Activated CD4-positive, alpha-beta T cell treated with anti-CD3 and anti-CD28 coated beads, Interleukin-2, amount 10 ng/mL, durations not matched to agents 24 days and 14 days (primary cell): Measurements from ENCODE around the gene ANKRD33B. TPM values are rescaled to one million over a fixed set of nuclear protein-coding genes. Genes with fewer than 3 reads are reported as not detected.

Source experiments
- DNase-seq: peaks from one replicate; pipeline ENCODE4 v3.0.0; 2022
- H3K27ac Mint-ChIP-seq: one replicate; pipeline ENCODE4 v1.8.0; 2022; ENCODE audit warnings: mild to moderate bottlenecking, mixed read lengths
- H3K27me3 Mint-ChIP-seq: one replicate; pipeline ENCODE4 v1.8.0; 2022; ENCODE audit warnings: mixed read lengths
- H3K36me3 Mint-ChIP-seq: one replicate; pipeline ENCODE4 v1.8.0; 2022; ENCODE audit warnings: low read depth, mild to moderate bottlenecking, mixed read lengths
- H3K4me1 Mint-ChIP-seq: one replicate; pipeline ENCODE4 v1.8.0; 2021; ENCODE audit warnings: mixed read lengths
- H3K4me3 Mint-ChIP-seq: one replicate; pipeline ENCODE4 v1.8.0; 2022; ENCODE audit warnings: mild to moderate bottlenecking, moderate library complexity, mixed read lengths
- H3K9me3 Mint-ChIP-seq: one replicate; pipeline ENCODE4 v1.8.0; 2021; ENCODE audit warnings: mixed read lengths
- intact Hi-C: fragments of 100-400 bp; cut with micrococcal nuclease; formaldehyde crosslinking; loops from one replicate; pipeline ENCODE4 v1.15.1; 2023
- total RNA-seq: library from RNA; stranded (reverse); gene quantifications from 2 replicates; pipeline ENCODE4 v1.2.3, GENCODE V29; 2022

Gene ANKRD33B
- total RNA-seq, 1 donor from 2014 or later: 21.7 TPM

DNA sequence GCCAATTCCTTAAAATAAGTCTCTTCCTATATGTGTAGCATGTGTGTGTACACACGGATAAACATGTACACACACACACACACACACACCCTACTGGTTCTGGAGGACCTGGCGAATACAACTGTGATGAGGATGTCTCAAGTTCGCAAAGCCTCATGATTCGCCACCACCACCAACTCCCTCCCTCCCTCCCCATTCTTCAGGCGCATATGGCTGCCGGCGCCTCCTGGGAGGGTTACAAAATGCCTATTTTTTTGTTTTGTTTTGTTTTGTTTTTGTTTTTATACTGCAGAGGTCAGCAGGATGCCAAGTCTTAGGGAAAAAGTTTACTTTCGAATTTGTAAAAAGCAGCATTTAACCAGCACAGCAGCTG is 109.1 kb downstream of the ANKRD33B start:
- H3K4me1 Mint-ChIP-seq: no peaks in the 10 kb centered on the region
- no peak overlapping the region for H3K4me3 Mint-ChIP-seq
- intact Hi-C loops: no loop called here

DNA sequence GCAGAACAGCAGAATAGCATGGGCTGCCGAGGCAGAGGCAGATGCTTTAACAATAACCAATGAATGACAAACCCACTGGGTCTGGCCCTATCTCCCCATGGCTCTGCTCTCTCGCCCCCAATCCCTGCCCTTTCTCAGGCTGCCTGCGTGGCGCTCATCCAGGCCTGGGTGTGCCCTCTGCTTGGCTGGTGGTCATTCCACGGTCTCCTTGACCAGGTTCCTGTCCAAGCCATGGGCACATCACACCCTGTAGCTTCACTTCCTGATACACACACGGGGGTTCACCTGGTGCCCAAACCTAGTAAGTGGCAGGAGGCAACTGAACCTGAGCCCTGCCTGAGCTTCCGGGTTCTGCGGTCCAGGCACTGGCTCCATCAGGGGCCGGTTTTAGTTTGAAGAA is 109.5 kb downstream of the ANKRD33B start:
- Mint-ChIP-seq H3K4me3 (no peak overlapping the region), H3K9me3 (peaks cover 8% of the 10 kb centered on the region), H3K27me3 (no peaks in the 10 kb centered on the region), H3K36me3 (peaks cover 14% of the 10 kb centered on the region), H3K27ac (no peak overlapping the region), H3K4me1 (no peaks in the 10 kb centered on the region)
- intact Hi-C loops: no loop called here
- no peak for DNase-seq

More for the DNA sequence above, 109.1 kb downstream of the ANKRD33B start:
- Mint-ChIP-seq H3K27me3 (no peaks in the 10 kb centered on the region), H3K36me3 (peaks cover 14% of the 10 kb centered on the region), H3K9me3 (peaks cover 8% of the 10 kb centered on the region), H3K27ac (no peak overlapping the region)
- no peak for DNase-seq

DNA sequence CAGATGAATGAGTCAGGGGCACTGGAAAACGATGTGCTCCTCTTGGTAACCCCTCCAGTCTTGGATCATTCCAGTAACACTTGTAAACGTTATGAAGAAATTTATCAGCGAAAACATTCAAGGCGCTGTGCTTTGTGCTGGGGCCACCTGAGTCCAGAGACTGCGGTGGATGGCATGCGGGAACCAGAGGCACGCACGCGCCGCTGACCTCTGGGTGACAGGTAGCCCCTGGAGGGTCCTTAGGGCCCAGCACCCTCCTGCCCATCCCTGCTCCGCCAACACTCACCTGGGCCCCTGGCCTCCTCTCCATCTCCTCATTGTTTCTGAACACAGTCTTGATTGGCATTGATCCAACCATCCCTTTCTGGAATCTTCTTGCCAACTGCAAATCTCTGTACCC is 110.2 kb downstream of the ANKRD33B start:
- intact Hi-C loops: no loop called here
- Mint-ChIP-seq H3K9me3 (peaks cover 8% of the 10 kb centered on the region), H3K36me3 (peaks cover 14% of the 10 kb centered on the region), H3K4me3 (no peak overlapping the region), H3K4me1 (no peaks in the 10 kb centered on the region), H3K27me3 (no peaks in the 10 kb centered on the region), H3K27ac (no peak overlapping the region)
- DNase-seq: no peak

DNA sequence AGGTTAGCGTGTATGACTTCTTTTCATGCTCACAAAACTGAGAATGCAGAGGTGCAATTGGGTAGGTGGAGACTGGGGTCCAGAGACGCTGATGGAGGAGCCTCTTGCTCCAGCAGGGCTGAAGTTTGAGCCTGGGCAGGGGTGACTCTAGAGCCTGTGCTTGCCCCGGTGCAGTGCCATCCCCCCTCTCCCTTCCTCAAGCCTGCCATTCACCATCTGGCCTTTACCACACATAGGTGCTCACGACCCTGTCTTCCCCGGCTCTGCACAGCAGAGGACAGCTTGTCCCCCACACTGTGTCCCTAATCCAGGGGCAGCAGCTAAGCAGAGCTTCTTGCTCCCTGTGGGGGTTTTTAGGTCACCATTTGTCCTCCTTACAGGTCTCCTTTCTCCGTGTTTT is 110.7 kb downstream of the ANKRD33B start:
- peaks cover 8% of the 10 kb centered on the region for H3K9me3 Mint-ChIP-seq
- no peaks in the 10 kb centered on the region for H3K27me3 Mint-ChIP-seq
- no peak overlapping the region for H3K27ac Mint-ChIP-seq
- H3K36me3 Mint-ChIP-seq: peaks cover 14% of the 10 kb centered on the region
- intact Hi-C loops: no loop called here
- DNase-seq: no peak
- no peaks in the 10 kb centered on the region for H3K4me1 Mint-ChIP-seq
- no peak overlapping the region for H3K4me3 Mint-ChIP-seq

DNA sequence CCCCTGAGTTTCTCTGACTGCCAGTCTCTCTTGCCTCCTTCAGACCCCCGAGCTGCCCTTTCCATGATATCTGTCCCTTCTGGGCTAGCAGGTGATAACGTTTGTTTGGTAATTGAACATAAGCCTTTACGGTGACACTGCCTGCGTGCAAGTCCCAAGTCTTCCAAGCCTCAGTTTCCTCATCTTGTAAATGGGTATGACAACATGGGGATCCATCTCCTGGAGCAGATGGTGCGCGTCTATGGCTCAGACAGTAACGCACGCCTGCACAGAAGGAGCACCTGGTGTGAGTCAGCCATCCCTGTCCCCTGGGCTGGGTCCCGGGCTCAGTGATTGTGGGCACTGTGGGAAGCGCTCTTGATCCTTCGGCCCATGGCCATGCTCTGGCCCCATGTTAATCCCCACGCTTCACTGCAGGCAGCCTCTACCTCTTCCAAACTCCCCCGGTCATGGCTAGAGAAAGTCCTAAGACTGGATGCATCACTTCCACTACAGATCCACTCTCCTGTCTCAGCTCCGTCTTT is 111.4 kb downstream of the ANKRD33B start:
- intact Hi-C loops: no loop called here
- Mint-ChIP-seq H3K36me3 (peaks cover 17% of the 10 kb centered on the region), H3K27ac (no peak overlapping the region), H3K4me3 (no peak overlapping the region), H3K9me3 (peaks cover 8% of the 10 kb centered on the region), H3K27me3 (no peaks in the 10 kb centered on the region), H3K4me1 (no peaks in the 10 kb centered on the region)
- DNase-seq: no peak

- Mint-ChIP-seq H3K4me3 (no peak overlapping the region), H3K36me3 (peaks cover 20% of the 10 kb centered on the region), H3K9me3 (peaks cover 8% of the 10 kb centered on the region), H3K27ac (no peak overlapping the region), H3K27me3 (no peaks in the 10 kb centered on the region), H3K4me1 (no peaks in the 10 kb centered on the region)
- intact Hi-C loops: no loop called here
- no peak for DNase-seq
These were observed 112.4 kb downstream of the ANKRD33B start for GRCh38 chr5:10676224-10676623.

DNA sequence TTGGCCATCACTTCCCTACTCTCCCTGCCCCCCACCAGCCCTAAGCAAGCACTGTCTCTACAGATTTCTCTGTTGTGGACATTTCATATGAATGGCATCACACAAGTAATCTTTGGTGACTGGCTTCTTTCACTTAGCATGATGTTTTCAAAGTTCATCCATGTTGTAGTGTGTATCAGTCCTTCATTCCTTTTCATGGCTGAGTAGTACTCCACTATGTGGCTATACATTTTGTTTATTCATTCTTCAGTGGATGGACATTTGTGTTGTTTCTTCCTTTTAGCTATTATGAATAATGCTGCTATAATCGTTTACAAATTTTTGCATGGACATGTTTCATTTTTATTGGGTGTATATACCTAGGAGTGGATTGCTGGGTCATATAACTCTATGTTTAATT is 113.1 kb downstream of the ANKRD33B start:
- Mint-ChIP-seq H3K9me3 (peaks cover 8% of the 10 kb centered on the region), H3K27ac (no peak overlapping the region), H3K4me1 (no peaks in the 10 kb centered on the region), H3K4me3 (no peak overlapping the region), H3K27me3 (no peaks in the 10 kb centered on the region), H3K36me3 (peaks cover 20% of the 10 kb centered on the region)
- DNase-seq: no peak
- intact Hi-C loops: no loop called here

- DNase-seq: no peak
- intact Hi-C loops: no loop called here
- H3K4me1 Mint-ChIP-seq: no peaks in the 10 kb centered on the region
- no peak overlapping the region for H3K4me3 Mint-ChIP-seq
- no peak overlapping the region for H3K27ac Mint-ChIP-seq
- H3K9me3 Mint-ChIP-seq: peaks cover 8% of the 10 kb centered on the region
- H3K36me3 Mint-ChIP-seq: peaks cover 20% of the 10 kb centered on the region
- no peaks in the 10 kb centered on the region for H3K27me3 Mint-ChIP-seq
These were observed 113.7 kb downstream of the ANKRD33B start for GRCh38 chr5:10677533-10677932.

DNA sequence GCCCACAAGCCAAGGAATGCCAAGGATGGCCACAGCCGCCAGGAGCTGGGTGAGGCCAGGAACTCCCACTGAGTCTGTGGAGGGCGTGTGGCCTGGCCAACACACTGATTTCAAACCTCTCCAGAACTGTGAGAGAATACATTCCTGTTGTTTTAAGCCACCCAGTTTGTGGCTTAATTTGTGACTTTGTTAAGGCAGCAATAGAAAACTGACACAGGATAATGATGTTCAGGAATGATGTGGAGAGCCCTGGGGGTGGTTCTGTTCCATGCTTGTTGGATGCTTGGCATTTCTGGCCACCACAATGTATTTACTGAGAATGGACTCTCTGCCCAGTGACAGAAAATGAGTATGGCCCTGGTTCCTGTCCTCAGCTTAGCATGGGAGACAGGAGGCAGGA is 114.4 kb downstream of the ANKRD33B start:
- Mint-ChIP-seq H3K27me3 (no peaks in the 10 kb centered on the region), H3K4me3 (no peak overlapping the region), H3K36me3 (peaks cover 20% of the 10 kb centered on the region), H3K27ac (no peak overlapping the region), H3K4me1 (no peaks in the 10 kb centered on the region), H3K9me3 (peaks cover 8% of the 10 kb centered on the region)
- intact Hi-C loops: no loop called here
- DNase-seq: no peak

DNA sequence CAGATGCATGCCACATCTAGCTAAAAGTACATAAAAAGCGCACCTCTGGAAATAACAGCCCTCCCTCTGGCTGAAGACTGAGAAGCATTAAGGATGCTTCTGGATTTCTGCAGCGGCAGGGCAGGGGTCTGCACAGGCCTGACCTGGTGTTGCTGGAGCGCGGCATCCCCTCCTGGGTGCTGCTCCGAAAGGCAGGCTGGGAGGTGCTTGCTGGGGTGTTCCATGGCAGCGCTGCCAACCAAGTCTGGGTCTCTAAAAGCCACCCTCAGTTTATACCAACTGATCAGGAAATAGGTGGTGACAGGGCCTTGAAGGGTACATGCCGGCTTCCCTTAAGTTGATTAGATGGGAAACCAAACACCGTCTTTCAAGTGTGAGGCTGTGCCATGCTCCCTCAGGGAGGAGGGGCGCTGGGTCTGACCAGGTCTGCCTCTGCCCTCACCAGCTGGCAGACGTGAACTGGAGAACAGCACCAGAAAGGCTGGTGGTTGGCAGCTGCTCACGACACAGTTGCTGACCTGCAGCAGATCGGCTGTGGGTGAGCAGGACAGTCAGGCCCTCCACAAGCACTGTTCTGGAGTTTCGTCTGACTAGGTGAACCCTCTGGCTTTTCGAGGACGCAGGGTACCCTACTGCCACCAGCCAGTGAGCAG is 115.6 kb downstream of the ANKRD33B start:
- intact Hi-C loops: no loop called here
- Mint-ChIP-seq H3K36me3 (peaks cover 22% of the 10 kb centered on the region), H3K4me1 (no peaks in the 10 kb centered on the region), H3K4me3 (no peak overlapping the region), H3K9me3 (peaks cover 8% of the 10 kb centered on the region), H3K27ac (no peak overlapping the region), H3K27me3 (no peaks in the 10 kb centered on the region)
- no peak for DNase-seq

DNA sequence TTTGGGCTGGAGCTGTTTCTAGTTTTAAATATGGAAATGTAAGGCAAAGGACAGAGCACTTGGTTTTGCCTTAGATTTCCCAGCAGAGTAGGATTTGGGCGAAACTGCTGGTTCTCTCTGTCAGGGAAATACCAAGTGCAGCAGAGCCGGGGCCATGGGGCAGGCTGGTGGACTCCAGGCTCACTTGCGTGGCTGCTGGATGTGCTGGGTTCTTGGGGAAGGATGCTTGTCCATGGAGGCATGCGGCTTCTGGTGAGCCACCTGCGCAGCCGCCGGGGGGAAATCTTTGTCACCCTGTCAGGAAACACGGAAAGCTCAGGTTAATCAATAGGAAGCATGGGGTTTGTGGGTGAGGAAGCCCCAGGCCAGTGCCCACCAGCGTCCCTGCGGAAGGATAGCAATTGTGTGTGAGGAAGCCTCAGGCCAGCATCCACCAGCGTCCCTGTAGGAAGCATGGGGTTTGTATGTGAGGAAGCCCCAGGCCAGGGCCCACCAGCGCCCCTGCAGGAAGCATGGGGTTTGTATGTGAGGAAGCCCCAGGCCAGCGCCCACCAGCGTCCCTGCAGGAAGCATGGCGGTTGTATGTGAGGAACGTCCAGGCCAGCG is 117.1 kb downstream of the ANKRD33B start:
- Mint-ChIP-seq H3K4me1 (peaks cover 3% of the 10 kb centered on the region), H3K27me3 (no peaks in the 10 kb centered on the region), H3K36me3 (peaks cover 28% of the 10 kb centered on the region), H3K4me3 (no peak overlapping the region), H3K9me3 (peaks cover 8% of the 10 kb centered on the region), H3K27ac (no peak overlapping the region)
- DNase-seq: no peak
- intact Hi-C loops: no loop called here

DNA sequence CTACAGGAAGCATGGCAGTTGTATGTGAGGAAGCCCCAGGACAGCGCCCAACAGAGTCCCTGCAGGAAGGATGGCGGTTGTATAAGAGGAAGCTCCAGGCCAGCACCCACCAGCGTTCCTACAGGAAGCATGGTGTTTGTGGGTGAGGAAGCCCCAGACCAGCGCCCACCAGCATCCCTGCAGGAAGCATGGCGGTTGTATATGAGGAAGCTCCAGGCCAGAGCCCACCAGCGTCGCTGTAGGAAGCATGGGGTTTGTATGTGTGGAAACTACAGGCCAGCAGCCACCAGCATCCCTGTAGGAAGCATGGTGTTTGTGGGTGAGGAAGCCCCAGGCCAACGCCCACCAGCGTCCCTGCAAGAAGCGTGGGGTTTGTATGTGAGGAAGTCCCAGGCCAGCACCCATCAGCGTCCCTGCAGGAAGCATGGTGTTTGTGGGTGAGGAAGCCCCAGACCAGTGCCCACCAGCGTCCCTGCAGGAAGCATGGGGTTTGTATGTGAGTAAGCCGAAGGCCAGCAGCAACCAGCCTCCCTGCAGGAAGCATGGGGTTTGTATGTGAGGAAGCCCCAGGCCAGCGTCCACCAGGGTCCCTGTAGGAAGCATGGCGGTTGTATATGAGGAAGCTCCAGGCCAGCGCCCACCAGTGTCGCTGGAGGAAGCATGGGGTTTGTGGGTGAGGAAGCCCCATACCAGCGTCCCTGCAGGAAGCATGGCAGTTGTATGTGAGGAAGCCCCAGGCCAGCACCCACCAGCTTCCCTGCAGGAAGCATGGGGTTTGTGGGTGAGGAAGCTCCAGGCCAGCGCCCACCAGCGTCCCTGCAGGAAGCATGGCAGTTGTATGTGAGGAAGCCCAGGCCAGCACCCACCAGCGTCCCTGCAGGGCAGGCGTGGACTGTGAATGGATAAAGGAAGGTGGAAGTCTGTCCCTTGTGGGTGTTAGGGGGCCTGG is 118.1 kb downstream of the ANKRD33B start:
- no peaks in the 10 kb centered on the region for H3K27me3 Mint-ChIP-seq
- H3K4me3 Mint-ChIP-seq: no peak overlapping the region
- no peak overlapping the region for H3K27ac Mint-ChIP-seq

GRCh38 chr5:10682801-10683525 is 119.1 kb downstream of the ANKRD33B start:
- H3K27ac Mint-ChIP-seq: no peak overlapping the region
- no peak for DNase-seq
- H3K4me3 Mint-ChIP-seq: no peak overlapping the region
- H3K4me1 Mint-ChIP-seq: peaks cover 3% of the 10 kb centered on the region
- no peaks in the 10 kb centered on the region for H3K9me3 Mint-ChIP-seq
- peaks cover 20% of the 10 kb centered on the region for H3K36me3 Mint-ChIP-seq
- intact Hi-C loops: no loop called here
- H3K27me3 Mint-ChIP-seq: no peaks in the 10 kb centered on the region

More for the DNA sequence above, 118.1 kb downstream of the ANKRD33B start:
- no peak for DNase-seq
- intact Hi-C loops: no loop called here
- Mint-ChIP-seq H3K4me1 (peaks cover 3% of the 10 kb centered on the region), H3K9me3 (peaks cover 6% of the 10 kb centered on the region), H3K36me3 (peaks cover 26% of the 10 kb centered on the region)
